HCT116 (cell line): ENCODE results near the gene TTBK1. TPM values are rescaled to one million over a fixed set of nuclear protein-coding genes. Genes with fewer than 3 reads are reported as not detected.

ENCODE experiments used
- ATAC-seq: fragments of 200-7000 bp; cut with Tn5 transposase; 2 replicates; pipeline ENCODE4 v1.9.1; 2020; ENCODE audit warnings: mild to moderate bottlenecking, moderate library complexity
- BruUV-seq: library from RNA; stranded (reverse); fragments of 400-500 nt; replicated peaks from 2 replicates; lab custom pipeline; 2021; lab: Mats Ljungman, UMichigan
- CTCF ChIA-PET: fragments of 300-600 bp; sonication (Branson Sonifier 250); formaldehyde crosslinking; loops from one replicate; lab custom pipeline; 2021; ENCODE audit warnings: antibody characterized with exemption; lab: Charles Lee
- POLR2A ChIA-PET: fragments of 300-600, 350-600 bp; sonication (Branson Sonifier 250); formaldehyde crosslinking; loops from one replicate; lab custom pipeline; 2021; ENCODE audit warnings: antibody characterized with exemption; lab: Charles Lee
- RAD21 ChIA-PET, 2 experiments: fragments of 300-600 bp; sonication (Branson Sonifier 250); formaldehyde crosslinking; loops; one replicate each; lab custom pipeline; 2023; ENCODE audit warnings: low total read pairs in 2 of 2; ENCODE audit not compliant: uncharacterized antibody in 2 of 2, unreplicated experiment in 2 of 2, low non-redundant PET in 1 of 2; lab: Charles Lee
- DNase-seq: peaks from one replicate; pipeline ENCODE4 v3.0.0-alpha.2; 2010; ENCODE audit warnings: low read depth, low spot score
- H2AFZ ChIP-seq: fragments of 200-600 bp; shearing (Covaris generic), sonication (generic); 2 replicates; pipeline ENCODE4 v1.6.1; 2017; ENCODE audit warnings: low read depth, mixed run types, mixed read lengths, antibody characterized with exemption, low read length; ENCODE audit not compliant: poor library complexity, severe bottlenecking
- H3K27ac ChIP-seq: 2 replicates; pipeline ENCODE4 v1.5.1; 2012; ENCODE audit warnings: low read depth, low read length
- H3K27me3 ChIP-seq: fragments of 200-600 bp; sonication (generic); 2 replicates; pipeline ENCODE4 v1.6.1; 2016; ENCODE audit warnings: mixed run types, low read length, mixed read lengths; ENCODE audit not compliant: insufficient read depth
- H3K36me3 ChIP-seq, 2 experiments: fragments of 200-500 bp in 1 of 2; fragments of 200-600 bp in 1 of 2; sonication (Bioruptor generic) in 1 of 2; sonication (generic) in 1 of 2; 2 replicates each; pipeline versions ENCODE4 v1.5.1 to v1.6.1; 2014 to 2016; ENCODE audit warnings: low read length in 2 of 2, inconsistent platforms in 1 of 2, mixed read lengths in 1 of 2, mixed run types in 1 of 2; ENCODE audit not compliant: insufficient read depth in 2 of 2, control insufficient read depth in 1 of 2
- H3K4me1 ChIP-seq, 2 experiments: fragments of 200-600 bp in 1 of 2; sonication (generic) in 1 of 2; 2 replicates each; pipeline versions ENCODE4 v1.5.1 to v1.6.1; 2012 to 2017; ENCODE audit warnings: low read length in 2 of 2, inconsistent platforms in 1 of 2, mild to moderate bottlenecking in 1 of 2, mixed read lengths in 1 of 2, mixed run types in 1 of 2, moderate library complexity in 1 of 2; ENCODE audit not compliant: insufficient read depth in 2 of 2, control insufficient read depth in 1 of 2
- H3K4me2 ChIP-seq: fragments of 200-600 bp; sonication (generic); 2 replicates; pipeline ENCODE4 v1.6.1; 2017; ENCODE audit warnings: mixed run types, low read length, mixed read lengths
- H3K4me3 ChIP-seq, 2 experiments: fragments of 200-600 bp in 1 of 2; sonication (generic) in 1 of 2; replicated peaks in 1 of 2; 2 replicates each; pipeline ENCODE4 v1.5.1; 2011 to 2016; ENCODE audit warnings: low read length in 2 of 2, control low read depth in 1 of 2, low read depth in 1 of 2, mild to moderate bottlenecking in 1 of 2, mixed read lengths in 1 of 2, mixed run types in 1 of 2
- H3K79me2 ChIP-seq: fragments of 200-600 bp; sonication (generic); 2 replicates; pipeline ENCODE4 v1.6.1; 2017; ENCODE audit warnings: mild to moderate bottlenecking, mixed run types, low read length, moderate library complexity, mixed read lengths; ENCODE audit not compliant: insufficient read depth
- H3K9ac ChIP-seq: fragments of 200-600 bp; sonication (generic); 2 replicates; pipeline ENCODE4 v1.6.1; 2016; ENCODE audit warnings: low read length, mixed read lengths
- H3K9me2 ChIP-seq: fragments of 200-600 bp; sonication (generic), shearing (Covaris generic); 2 replicates; pipeline ENCODE4 v1.6.1; 2017; ENCODE audit warnings: mixed run types, mild to moderate bottlenecking, moderate library complexity; ENCODE audit not compliant: insufficient read depth
- H3K9me3 ChIP-seq, 2 experiments: fragments of 200-500 bp in 1 of 2; fragments of 200-600 bp in 1 of 2; sonication (Bioruptor generic) in 1 of 2; sonication (generic) in 1 of 2; 2 replicates each; pipeline ENCODE4 v1.6.1; 2014 to 2017; ENCODE audit warnings: low read length in 2 of 2, mixed read lengths in 2 of 2, inconsistent platforms in 1 of 2, low read depth in 1 of 2, mild to moderate bottlenecking in 1 of 2, mixed run types in 1 of 2, moderate library complexity in 1 of 2; ENCODE audit not compliant: control insufficient read depth in 1 of 2, insufficient read depth in 1 of 2
- H4K20me1 ChIP-seq: fragments of 200-600 bp; sonication (generic), shearing (Covaris generic); 2 replicates; pipeline ENCODE4 v1.6.1; 2017; ENCODE audit warnings: mixed run types, mild to moderate bottlenecking, moderate library complexity; ENCODE audit not compliant: insufficient read depth
- CBX3 ChIP-seq: IDR thresholded peaks from 2 replicates; pipeline ENCODE4 v1.6.1; 2012; ENCODE audit warnings: low read depth
- CEBPB ChIP-seq: IDR thresholded peaks from 2 replicates; pipeline ENCODE4 v1.6.1; 2012; ENCODE audit warnings: low read depth
- EGR1 ChIP-seq: IDR thresholded peaks from 2 replicates; pipeline ENCODE4 v1.6.1; 2012; ENCODE audit warnings: low read depth
- ELF1 ChIP-seq: IDR thresholded peaks from 2 replicates; pipeline ENCODE4 v1.6.1; 2012; ENCODE audit warnings: low read depth, borderline replicate concordance
- EZH2 ChIP-seq: fragments of 200-600 bp; sonication (generic); IDR thresholded peaks from 2 replicates; pipeline ENCODE4 v1.6.1; 2017; ENCODE audit warnings: antibody characterized with exemption, mixed run types
- EZH2phosphoT487 ChIP-seq: fragments of 200-600 bp; IDR thresholded peaks from 2 replicates; pipeline ENCODE4 v1.6.1; 2018; ENCODE audit warnings: antibody characterized with exemption, borderline replicate concordance
- FOSL1 ChIP-seq: IDR thresholded peaks from 2 replicates; pipeline ENCODE4 v1.6.1; 2012; ENCODE audit warnings: low read depth
- JUND ChIP-seq: IDR thresholded peaks from 2 replicates; pipeline ENCODE4 v1.6.1; 2012
- POLR2A ChIP-seq: IDR thresholded peaks from 2 replicates; pipeline ENCODE4 v1.7.0; 2011; ENCODE audit warnings: borderline replicate concordance; ENCODE audit not compliant: insufficient read depth, insufficient read length; ENCODE audit errors: extremely low read depth
- RAD21 ChIP-seq: IDR thresholded peaks from 2 replicates; pipeline ENCODE4 v1.6.1; 2012; ENCODE audit warnings: low read depth, mild to moderate bottlenecking
- SIN3A ChIP-seq: IDR thresholded peaks from 2 replicates; pipeline ENCODE4 v1.6.1; 2012; ENCODE audit warnings: low read depth
- YY1 ChIP-seq: IDR thresholded peaks from 2 replicates; pipeline ENCODE4 v1.6.1; 2011; ENCODE audit warnings: low read length, low read depth, moderate library complexity, mild to moderate bottlenecking; ENCODE audit not compliant: insufficient replicate concordance; ENCODE audit errors: extremely low read depth
- ZFX ChIP-seq: fragments of 450-650 bp; IDR thresholded peaks from 2 replicates; pipeline ENCODE4 v1.6.1; 2017
- ZNF274 ChIP-seq: fragments of 200-500 bp; sonication (Bioruptor generic); IDR thresholded peaks from 2 replicates; pipeline ENCODE4 v1.6.1; 2014; ENCODE audit warnings: mild to moderate bottlenecking, low read depth, low read length, inconsistent platforms
- intact Hi-C: fragments of 100-400 bp; cut with micrococcal nuclease; formaldehyde crosslinking; loops from 2 replicates; pipeline ENCODE4 v1.10.0; 2022
- total RNA-seq: library from RNA; stranded (reverse); gene quantifications from one replicate; pipeline ENCODE4 v1.2.1, GENCODE V29; 2021; ENCODE audit not compliant: unreplicated experiment
- TF ChIP-seq, protein P1 (sequence below): IDR thresholded peaks from 2 replicates; pipeline ENCODE4 v1.6.1; 2012
- TF ChIP-seq, protein P2 (sequence below), 3 experiments: fragments of 200-600 bp in 1 of 3; sonication (generic) in 1 of 3; IDR thresholded peaks in 2 of 3; conservative IDR thresholded peaks in 1 of 3; 2 replicates each; pipeline ENCODE4 v1.5.1; 2012 to 2017; ENCODE audit warnings: low read depth in 2 of 3, low read length in 2 of 3, antibody characterized with exemption in 1 of 3, borderline replicate concordance in 1 of 3, control low read depth in 1 of 3, mild to moderate bottlenecking in 1 of 3, mixed read lengths in 1 of 3, mixed run types in 1 of 3, moderate library complexity in 1 of 3; ENCODE audit not compliant: insufficient read depth in 1 of 3
- TF ChIP-seq, protein P3 (sequence below): IDR thresholded peaks from 2 replicates; pipeline ENCODE4 v1.6.1; 2012; ENCODE audit warnings: low read depth

TTBK1 gene
- total RNA-seq, 1 experiment from 2014 or later: not detected

DNA sequence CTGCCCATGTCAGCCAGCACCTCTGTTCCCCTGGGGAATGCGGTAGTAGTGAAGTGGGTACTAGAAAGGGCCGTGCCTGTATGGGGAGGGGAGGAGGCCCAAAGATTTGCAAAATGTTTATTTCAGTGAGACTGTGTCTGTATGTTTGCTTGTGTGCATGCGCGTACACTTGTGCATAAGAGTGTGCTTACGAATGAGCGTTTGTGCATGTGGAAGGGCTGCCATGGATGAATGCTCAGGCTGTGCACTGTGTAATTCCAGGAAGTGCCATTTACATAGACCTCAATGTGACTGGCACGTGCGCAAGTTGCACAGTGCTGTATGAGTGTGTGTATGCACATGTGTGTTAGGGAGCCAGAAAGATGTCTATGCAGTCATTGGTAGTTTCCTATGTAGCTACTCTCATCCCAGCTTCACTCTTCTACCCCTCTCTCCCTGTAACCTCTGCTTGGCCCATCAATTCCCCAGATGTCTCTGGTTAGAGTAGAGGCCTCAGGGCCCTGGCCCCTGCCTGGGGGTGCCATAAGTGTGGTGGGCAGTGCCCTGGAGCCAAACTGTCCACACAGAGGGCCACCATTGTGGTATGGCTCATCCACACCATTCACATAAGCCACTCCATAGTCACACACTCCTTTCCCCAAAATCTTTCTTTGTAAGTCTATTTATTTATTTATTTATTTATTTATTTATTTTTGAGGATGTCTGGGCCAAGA is 28.0 kb downstream of the TTBK1 start:
- H3K79me2 ChIP-seq: no peaks in the 10 kb centered on the region
- ATAC-seq: no peak
- H3K9me3 ChIP-seq: no peaks in the 10 kb centered on the region
- H3K9me2 ChIP-seq: no peaks in the 10 kb centered on the region
- no peak overlapping the region for H3K4me2 ChIP-seq
- H3K36me3 ChIP-seq: no peaks in the 10 kb centered on the region
- no peaks in the 10 kb centered on the region for H3K4me1 ChIP-seq
- no peaks in the 10 kb centered on the region for H3K27me3 ChIP-seq
- POLR2A ChIA-PET: no interaction called here
- intact Hi-C loops: no loop called here
- TF ChIP-seq, protein P1, sequence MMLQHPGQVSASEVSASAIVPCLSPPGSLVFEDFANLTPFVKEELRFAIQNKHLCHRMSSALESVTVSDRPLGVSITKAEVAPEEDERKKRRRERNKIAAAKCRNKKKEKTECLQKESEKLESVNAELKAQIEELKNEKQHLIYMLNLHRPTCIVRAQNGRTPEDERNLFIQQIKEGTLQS: no peak
- TF ChIP-seq FOSL1 (no peak), ELF1 (no peak), CBX3 (no peak), EZH2 (no peak), EZH2phosphoT487 (no peak), CEBPB (no peak), ZNF274 (no peak), ZFX (no peak), YY1 (no peak), SIN3A (no peak), JUND (no peak), RAD21 (no peak), POLR2A (no peak), EGR1 (no peak)
- TF ChIP-seq, protein P2, sequence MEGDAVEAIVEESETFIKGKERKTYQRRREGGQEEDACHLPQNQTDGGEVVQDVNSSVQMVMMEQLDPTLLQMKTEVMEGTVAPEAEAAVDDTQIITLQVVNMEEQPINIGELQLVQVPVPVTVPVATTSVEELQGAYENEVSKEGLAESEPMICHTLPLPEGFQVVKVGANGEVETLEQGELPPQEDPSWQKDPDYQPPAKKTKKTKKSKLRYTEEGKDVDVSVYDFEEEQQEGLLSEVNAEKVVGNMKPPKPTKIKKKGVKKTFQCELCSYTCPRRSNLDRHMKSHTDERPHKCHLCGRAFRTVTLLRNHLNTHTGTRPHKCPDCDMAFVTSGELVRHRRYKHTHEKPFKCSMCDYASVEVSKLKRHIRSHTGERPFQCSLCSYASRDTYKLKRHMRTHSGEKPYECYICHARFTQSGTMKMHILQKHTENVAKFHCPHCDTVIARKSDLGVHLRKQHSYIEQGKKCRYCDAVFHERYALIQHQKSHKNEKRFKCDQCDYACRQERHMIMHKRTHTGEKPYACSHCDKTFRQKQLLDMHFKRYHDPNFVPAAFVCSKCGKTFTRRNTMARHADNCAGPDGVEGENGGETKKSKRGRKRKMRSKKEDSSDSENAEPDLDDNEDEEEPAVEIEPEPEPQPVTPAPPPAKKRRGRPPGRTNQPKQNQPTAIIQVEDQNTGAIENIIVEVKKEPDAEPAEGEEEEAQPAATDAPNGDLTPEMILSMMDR (IDR thresholded peaks at IDR 0.05 in 2 of 3, conservative IDR thresholded peaks at IDR 0.05 in 1 of 3; ENCODE audit: borderline replicate concordance in 1 of 3, insufficient read depth in 1 of 3, low read depth in 2 of 3, low read length in 2 of 3): no peak
- TF ChIP-seq, protein P3, sequence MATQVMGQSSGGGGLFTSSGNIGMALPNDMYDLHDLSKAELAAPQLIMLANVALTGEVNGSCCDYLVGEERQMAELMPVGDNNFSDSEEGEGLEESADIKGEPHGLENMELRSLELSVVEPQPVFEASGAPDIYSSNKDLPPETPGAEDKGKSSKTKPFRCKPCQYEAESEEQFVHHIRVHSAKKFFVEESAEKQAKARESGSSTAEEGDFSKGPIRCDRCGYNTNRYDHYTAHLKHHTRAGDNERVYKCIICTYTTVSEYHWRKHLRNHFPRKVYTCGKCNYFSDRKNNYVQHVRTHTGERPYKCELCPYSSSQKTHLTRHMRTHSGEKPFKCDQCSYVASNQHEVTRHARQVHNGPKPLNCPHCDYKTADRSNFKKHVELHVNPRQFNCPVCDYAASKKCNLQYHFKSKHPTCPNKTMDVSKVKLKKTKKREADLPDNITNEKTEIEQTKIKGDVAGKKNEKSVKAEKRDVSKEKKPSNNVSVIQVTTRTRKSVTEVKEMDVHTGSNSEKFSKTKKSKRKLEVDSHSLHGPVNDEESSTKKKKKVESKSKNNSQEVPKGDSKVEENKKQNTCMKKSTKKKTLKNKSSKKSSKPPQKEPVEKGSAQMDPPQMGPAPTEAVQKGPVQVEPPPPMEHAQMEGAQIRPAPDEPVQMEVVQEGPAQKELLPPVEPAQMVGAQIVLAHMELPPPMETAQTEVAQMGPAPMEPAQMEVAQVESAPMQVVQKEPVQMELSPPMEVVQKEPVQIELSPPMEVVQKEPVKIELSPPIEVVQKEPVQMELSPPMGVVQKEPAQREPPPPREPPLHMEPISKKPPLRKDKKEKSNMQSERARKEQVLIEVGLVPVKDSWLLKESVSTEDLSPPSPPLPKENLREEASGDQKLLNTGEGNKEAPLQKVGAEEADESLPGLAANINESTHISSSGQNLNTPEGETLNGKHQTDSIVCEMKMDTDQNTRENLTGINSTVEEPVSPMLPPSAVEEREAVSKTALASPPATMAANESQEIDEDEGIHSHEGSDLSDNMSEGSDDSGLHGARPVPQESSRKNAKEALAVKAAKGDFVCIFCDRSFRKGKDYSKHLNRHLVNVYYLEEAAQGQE: no peak
- no peak overlapping the region for H3K9ac ChIP-seq
- H3K4me3 ChIP-seq: no peak overlapping the region
- no peak overlapping the region for H2AFZ ChIP-seq
- CTCF ChIA-PET: no interaction called here
- no peak for DNase-seq
- H3K27ac ChIP-seq: no peak overlapping the region
- RAD21 ChIA-PET: no interaction called here
- no TSS peak for BruUV-seq
- no peaks in the 10 kb centered on the region for H4K20me1 ChIP-seq
